Lower lobe of right lung (tissue), 2 donors: ENCODE results near the gene UBA1. TPM values are rescaled to one million over a fixed set of nuclear protein-coding genes. Genes with fewer than 3 reads are reported as not detected.
"Not testable (repeated sequence)": the region's sequence is repeated elsewhere in the genome, so short reads cannot be mapped to it uniquely, and the experiment has no call there.

Experiments
- ATAC-seq, 2 donors: fragments of 200-7000 bp; cut with Tn5 transposase; one replicate each; pipeline ENCODE4 v1.9.1; 2020 to 2022; ENCODE audit warnings: mild to moderate bottlenecking in 2 of 2, moderate library complexity in 2 of 2
- DNase-seq: peaks from one replicate; pipeline ENCODE4 v3.0.0-alpha.2; 2020
- H3K27ac ChIP-seq: fragments of 200-600 bp; one replicate; pipeline ENCODE4 v1.8.0; 2022
- H3K27me3 ChIP-seq: fragments of 200-600 bp; one replicate; pipeline ENCODE4 v1.8.0; 2022; ENCODE audit warnings: low read depth
- H3K36me3 ChIP-seq: fragments of 200-600 bp; one replicate; pipeline ENCODE4 v1.8.0; 2022; ENCODE audit warnings: mild to moderate bottlenecking
- H3K4me1 ChIP-seq: fragments of 200-600 bp; one replicate; pipeline ENCODE4 v1.8.0; 2022
- H3K4me3 ChIP-seq: fragments of 200-600 bp; one replicate; pipeline ENCODE4 v1.8.0; 2022; ENCODE audit warnings: mild to moderate bottlenecking
- H3K9me3 ChIP-seq: fragments of 200-600 bp; one replicate; pipeline ENCODE4 v1.8.0; 2022
- intact Hi-C: fragments of 100-400 bp; cut with DNase I; formaldehyde crosslinking; loops from one replicate; pipeline ENCODE4 v1.11.0; 2022
- total RNA-seq: library from RNA; stranded (reverse); fragmentation: NEBNext Ultra II Directional; extraction: Animal tissue kit (Norgen Biotek cat#: 25700); gene quantifications from one replicate; pipeline ENCODE4 v1.2.1, GENCODE V29; 2021
- TF ChIP-seq, protein P1 (sequence below): fragments of 200-600 bp; IDR thresholded peaks from one replicate; pipeline ENCODE4 v1.8.0; 2022; ENCODE audit warnings: antibody characterized with exemption, mild to moderate bottlenecking
- donor health status: DM: no; HTN: yes; CAD: no; lungs with severe emphysema.

Gene UBA1
- total RNA-seq, 1 donor from 2014 or later: 152 TPM

DNA sequence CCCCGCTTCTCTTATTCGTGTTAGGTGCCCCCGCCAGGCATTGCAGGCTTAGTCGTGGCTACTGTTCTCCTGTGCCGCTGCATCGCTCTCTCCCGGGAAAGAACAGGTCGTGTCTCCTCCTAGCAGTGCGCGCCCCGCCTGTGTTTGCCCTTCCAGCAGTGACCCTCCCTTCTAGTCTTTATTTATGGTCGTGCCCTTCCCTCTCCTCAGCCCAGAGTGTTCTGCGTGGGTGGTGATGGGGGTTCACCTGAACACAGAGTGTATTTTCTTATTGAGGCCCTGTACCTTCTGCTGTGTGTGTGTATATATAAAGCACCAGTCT lies 54.3 kb downstream of the UBA1 start:
- intact Hi-C loops: no loop called here
- no peak overlapping the region for H3K4me3 ChIP-seq
- H3K9me3 ChIP-seq: no peaks in the 10 kb centered on the region
- no peak for ATAC-seq
- H3K27me3 ChIP-seq: no peaks in the 10 kb centered on the region
- DNase-seq: no peak
- TF ChIP-seq, protein P1, sequence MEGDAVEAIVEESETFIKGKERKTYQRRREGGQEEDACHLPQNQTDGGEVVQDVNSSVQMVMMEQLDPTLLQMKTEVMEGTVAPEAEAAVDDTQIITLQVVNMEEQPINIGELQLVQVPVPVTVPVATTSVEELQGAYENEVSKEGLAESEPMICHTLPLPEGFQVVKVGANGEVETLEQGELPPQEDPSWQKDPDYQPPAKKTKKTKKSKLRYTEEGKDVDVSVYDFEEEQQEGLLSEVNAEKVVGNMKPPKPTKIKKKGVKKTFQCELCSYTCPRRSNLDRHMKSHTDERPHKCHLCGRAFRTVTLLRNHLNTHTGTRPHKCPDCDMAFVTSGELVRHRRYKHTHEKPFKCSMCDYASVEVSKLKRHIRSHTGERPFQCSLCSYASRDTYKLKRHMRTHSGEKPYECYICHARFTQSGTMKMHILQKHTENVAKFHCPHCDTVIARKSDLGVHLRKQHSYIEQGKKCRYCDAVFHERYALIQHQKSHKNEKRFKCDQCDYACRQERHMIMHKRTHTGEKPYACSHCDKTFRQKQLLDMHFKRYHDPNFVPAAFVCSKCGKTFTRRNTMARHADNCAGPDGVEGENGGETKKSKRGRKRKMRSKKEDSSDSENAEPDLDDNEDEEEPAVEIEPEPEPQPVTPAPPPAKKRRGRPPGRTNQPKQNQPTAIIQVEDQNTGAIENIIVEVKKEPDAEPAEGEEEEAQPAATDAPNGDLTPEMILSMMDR: no peak
- peaks cover 34% of the 10 kb centered on the region for H3K36me3 ChIP-seq
- H3K4me1 ChIP-seq: no peaks in the 10 kb centered on the region
- H3K27ac ChIP-seq: no peak overlapping the region

- Histone ChIP-seq H3K4me1 (no peaks in the 10 kb centered on the region), H3K27ac (no peak overlapping the region), H3K4me3 (no peak overlapping the region), H3K9me3 (no peaks in the 10 kb centered on the region), H3K36me3 (peaks cover 34% of the 10 kb centered on the region), H3K27me3 (no peaks in the 10 kb centered on the region)
- intact Hi-C loops: no loop called here
- no peak for DNase-seq
- no peak for ATAC-seq
- TF ChIP-seq, protein P1: no peak
Measured at GRCh38 chrX:47248576-47248975, 54.9 kb downstream of the UBA1 start.

- Histone ChIP-seq H3K4me1 (no peaks in the 10 kb centered on the region), H3K4me3 (no peak overlapping the region), H3K27ac (no peak overlapping the region), H3K36me3 (peaks cover 23% of the 10 kb centered on the region), H3K27me3 (no peaks in the 10 kb centered on the region), H3K9me3 (no peaks in the 10 kb centered on the region)
- TF ChIP-seq, protein P1: no peak
- no peak for DNase-seq
- ATAC-seq: no peak
- intact Hi-C loops: no loop called here
Measured at GRCh38 chrX:47250017-47250347, 56.4 kb downstream of the UBA1 start.

GRCh38 chrX:47257620-47258019 lies 64.0 kb downstream of the UBA1 start:
- DNase-seq, H3K36me3 ChIP-seq, ATAC-seq, H3K27me3 ChIP-seq, H3K4me1 ChIP-seq, H3K27ac ChIP-seq, H3K4me3 ChIP-seq, H3K9me3 ChIP-seq, intact Hi-C loops: not testable (repeated sequence)

Other genes starting within 250 kb of the UBA1 start
- gene RGN, start 115.4 kb upstream of the UBA1 start, total RNA-seq: 11.9 TPM
- gene NDUFB11, start 49.1 kb upstream of the UBA1 start, total RNA-seq: 57.1 TPM
- 32.1 TPM for gene RBM10, start 48.6 kb upstream of the UBA1 start, total RNA-seq
- gene CDK16, start 24.9 kb downstream of the UBA1 start, total RNA-seq: 59.2 TPM
- gene USP11, start 39.2 kb downstream of the UBA1 start, total RNA-seq: 52.9 TPM
- 0.21 TPM for gene ZNF157, start 176.7 kb downstream of the UBA1 start, total RNA-seq